PC-3 (cell line): ENCODE results near the gene ALG14. TPM values are rescaled to one million over a fixed set of nuclear protein-coding genes. Genes with fewer than 3 reads are reported as not detected.

Experiments used
- ATAC-seq: fragments of 200-7000 bp; cut with Tn5 transposase; 2 replicates; pipeline ENCODE4 v1.9.1; 2020; ENCODE audit warnings: mild to moderate bottlenecking, moderate library complexity
- BruUV-seq: library from RNA; stranded (reverse); fragments of 400-500 nt; replicated peaks from 2 replicates; lab custom pipeline; 2021; lab: Mats Ljungman, UMichigan
- CTCF ChIA-PET: fragments of 300-600 bp; sonication (Branson Sonifier 250); formaldehyde crosslinking; loops from one replicate; lab custom pipeline; 2022; ENCODE audit warnings: antibody characterized with exemption; lab: Charles Lee
- POLR2A ChIA-PET: fragments of 300-600 bp; sonication (Branson Sonifier 250); formaldehyde crosslinking; loops from one replicate; lab custom pipeline; 2022; ENCODE audit warnings: antibody characterized with exemption; ENCODE audit not compliant: unreplicated experiment; lab: Charles Lee
- DNase-seq: peaks from one replicate; pipeline ENCODE4 v3.0.0-alpha.2; 2015
- H2AFZ ChIP-seq: fragments of 300-600 bp; sonication (generic); 2 replicates; pipeline ENCODE4 v1.6.0; 2016; ENCODE audit warnings: antibody characterized with exemption, low read length
- H3F3A ChIP-seq: fragments of 300-600 bp; sonication (generic); one replicate; pipeline ENCODE4 v1.6.0; 2017; ENCODE audit warnings: antibody characterized with exemption, low read length, control low read depth, mild to moderate bottlenecking; ENCODE audit not compliant: unreplicated experiment
- H3K27ac ChIP-seq: fragments of 300-600 bp; sonication (generic); 2 replicates; pipeline ENCODE4 v1.5.1; 2016; ENCODE audit warnings: mild to moderate bottlenecking, low read length
- H3K27me3 ChIP-seq: fragments of 300-600 bp; sonication (generic); 2 replicates; pipeline ENCODE4 v1.6.1; 2016; ENCODE audit warnings: low read length, mixed read lengths
- H3K36me3 ChIP-seq: fragments of 300-600 bp; sonication (generic); 2 replicates; pipeline ENCODE4 v1.6.1; 2016; ENCODE audit warnings: low read depth, mixed run types, low read length, mixed read lengths
- H3K4me1 ChIP-seq: fragments of 300-600 bp; sonication (generic); 2 replicates; pipeline ENCODE4 v1.5.1; 2016; ENCODE audit warnings: low read length; ENCODE audit not compliant: insufficient read depth
- H3K4me2 ChIP-seq: fragments of 300-600 bp; sonication (generic); 2 replicates; pipeline ENCODE4 v1.6.0; 2016; ENCODE audit warnings: low read length
- H3K4me3 ChIP-seq: fragments of 300-600 bp; sonication (generic); 2 replicates; pipeline ENCODE4 v1.5.1; 2016; ENCODE audit warnings: mild to moderate bottlenecking, low read length, mixed read lengths
- H3K79me2 ChIP-seq: fragments of 300-600 bp; sonication (generic); 2 replicates; pipeline ENCODE4 v1.6.1; 2017; ENCODE audit warnings: low read length, mixed read lengths
- H3K9ac ChIP-seq: fragments of 300-600 bp; sonication (generic); 2 replicates; pipeline ENCODE4 v1.6.0; 2016; ENCODE audit warnings: mild to moderate bottlenecking, low read length
- H3K9me2 ChIP-seq: fragments of 300-600 bp; sonication (generic); replicated peaks from 2 replicates; pipeline ENCODE4 v1.6.1; 2016; ENCODE audit warnings: mixed run types, low read length, mixed read lengths
- H3K9me3 ChIP-seq: fragments of 300-600 bp; sonication (generic); 2 replicates; pipeline ENCODE4 v1.6.1; 2016; ENCODE audit warnings: low read length, mixed read lengths
- H4K20me1 ChIP-seq: fragments of 300-600 bp; sonication (generic); 2 replicates; pipeline ENCODE4 v1.6.1; 2016; ENCODE audit warnings: low read length, mixed read lengths
- CTCF ChIP-seq: fragments of 300-600 bp; sonication (generic); conservative IDR thresholded peaks from 2 replicates; pipeline ENCODE4 v1.5.1; 2017; ENCODE audit warnings: antibody characterized with exemption, low read depth, mild to moderate bottlenecking, low read length
- EZH2 ChIP-seq: fragments of 300-600 bp; sonication (generic); IDR thresholded peaks from one replicate; pipeline ENCODE4 v1.6.1; 2017; ENCODE audit warnings: antibody characterized with exemption, mild to moderate bottlenecking, low read length; ENCODE audit not compliant: unreplicated experiment
- EZH2phosphoT487 ChIP-seq: fragments of 300-600 bp; sonication (generic); IDR thresholded peaks from 2 replicates; pipeline ENCODE4 v1.6.1; 2018; ENCODE audit warnings: mild to moderate bottlenecking, antibody characterized with exemption, low read length, borderline replicate concordance
- intact Hi-C: fragments of 100-400 bp; cut with micrococcal nuclease; formaldehyde crosslinking; loops from 2 replicates; pipeline ENCODE4 v1.9.0; 2023
- total RNA-seq: library from RNA; depleted of rRNA; stranded (reverse); fragments of >200 nt; gene quantifications from 2 replicates; pipeline ENCODE4 v1.2.3, GENCODE V29; 2014

The ALG14 gene
- total RNA-seq, 1 experiment from 2014 or later: 3.4 TPM

- no peaks in the 10 kb centered on the region for H4K20me1 ChIP-seq
- DNase-seq (no peak), ATAC-seq (no peak)
- no peaks in the 10 kb centered on the region for H3K27me3 ChIP-seq
- ChIA-PET POLR2A (no interaction called here), CTCF (no interaction called here)
- H3K27ac ChIP-seq: no peak overlapping the region
- no peaks in the 10 kb centered on the region for H3K9me2 ChIP-seq
- H3K4me2 ChIP-seq: no peak overlapping the region
- no peaks in the 10 kb centered on the region for H3K79me2 ChIP-seq
- no peaks in the 10 kb centered on the region for H3K9me3 ChIP-seq
- H3F3A ChIP-seq: no peaks in the 10 kb centered on the region
- no peak overlapping the region for H3K9ac ChIP-seq
- no TSS peak for BruUV-seq
- TF ChIP-seq EZH2 (no peak), EZH2phosphoT487 (no peak), CTCF (no peak)
- no peak overlapping the region for H2AFZ ChIP-seq
- H3K4me3 ChIP-seq: no peak overlapping the region
- H3K36me3 ChIP-seq: no peaks in the 10 kb centered on the region
- H3K4me1 ChIP-seq: peaks cover 11% of the 10 kb centered on the region
- intact Hi-C loops: no loop called here
These were observed 70.6 kb downstream of the ALG14 start for GRCh38 chr1:95002164-95002539.

- Histone ChIP-seq H3K27me3 (no peaks in the 10 kb centered on the region), H4K20me1 (no peaks in the 10 kb centered on the region), H2AFZ (no peak overlapping the region), H3K9me2 (no peaks in the 10 kb centered on the region), H3K4me2 (no peak overlapping the region), H3K27ac (peak overlapping the region; percentile 46), H3K4me1 (peaks cover 17% of the 10 kb centered on the region), H3K79me2 (no peaks in the 10 kb centered on the region), H3K4me3 (no peak overlapping the region), H3K9ac (no peak overlapping the region), H3F3A (no peaks in the 10 kb centered on the region), H3K36me3 (no peaks in the 10 kb centered on the region), H3K9me3 (no peaks in the 10 kb centered on the region)
- ATAC-seq: no peak
- POLR2A ChIA-PET: interaction anchor here (0.7 kb wide), 1 partner anchor 37 kb away, joined by 15 read pairs; no protein-coding TSS in a partner anchor
- no TSS peak for BruUV-seq
- CTCF ChIA-PET: no interaction called here
- no peak for TF ChIP-seq CTCF
- no peak for TF ChIP-seq EZH2
- no peak for TF ChIP-seq EZH2phosphoT487
- intact Hi-C loops: no loop called here
- DNase-seq: no peak
These were observed 73.2 kb downstream of the ALG14 start for GRCh38 chr1:94999456-95000131.

DNA sequence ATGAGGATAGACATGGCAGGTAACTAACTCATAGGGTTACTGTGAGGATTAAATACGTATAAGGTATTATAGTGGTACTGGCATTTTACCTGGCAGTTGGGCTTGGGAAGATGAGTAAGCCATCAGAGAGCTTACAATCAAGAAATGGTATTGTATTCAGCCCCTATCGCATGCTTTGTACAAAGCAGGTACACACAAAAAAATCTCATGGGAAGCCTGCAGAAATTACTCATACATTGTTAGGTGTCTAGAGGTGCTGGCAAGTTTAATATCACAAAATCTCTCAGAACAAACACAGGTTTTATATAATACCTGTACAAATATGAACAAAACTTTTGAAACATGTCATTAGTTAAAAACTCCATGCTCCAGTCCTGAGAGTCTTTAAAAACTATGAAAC, 74.0 kb downstream of the ALG14 start:
- H3F3A ChIP-seq: peaks cover 3% of the 10 kb centered on the region
- no peak overlapping the region for H2AFZ ChIP-seq
- H3K4me1 ChIP-seq: peaks cover 26% of the 10 kb centered on the region
- no peak overlapping the region for H3K4me3 ChIP-seq
- no peak overlapping the region for H3K4me2 ChIP-seq
- no peaks in the 10 kb centered on the region for H3K9me2 ChIP-seq
- no TSS peak for BruUV-seq
- H4K20me1 ChIP-seq: no peaks in the 10 kb centered on the region
- no peaks in the 10 kb centered on the region for H3K36me3 ChIP-seq
- no peak overlapping the region for H3K9ac ChIP-seq
- ATAC-seq (peak; percentile 52), DNase-seq (peak; percentile 50)
- H3K9me3 ChIP-seq: no peaks in the 10 kb centered on the region
- POLR2A ChIA-PET: no interaction called here
- CTCF ChIA-PET: no interaction called here
- intact Hi-C loops: no loop called here
- no peaks in the 10 kb centered on the region for H3K79me2 ChIP-seq
- TF ChIP-seq CTCF: no peak
- no peak for TF ChIP-seq EZH2phosphoT487
- no peak for TF ChIP-seq EZH2
- H3K27ac ChIP-seq: peak overlapping the region; percentile 46
- H3K27me3 ChIP-seq: no peaks in the 10 kb centered on the region
